ENCODE measurements around the gene SCCPDH. TPM values are rescaled to one million over a fixed set of nuclear protein-coding genes. Genes with fewer than 3 reads are reported as not detected.

Gene SCCPDH
- total and polyA plus RNA-seq, 9 of the 15 experiments (the other 6 are each of a cell fraction or from before 2014, with no cell fraction given): 7.0 to 61.9 (median 38.3) TPM

DNA sequence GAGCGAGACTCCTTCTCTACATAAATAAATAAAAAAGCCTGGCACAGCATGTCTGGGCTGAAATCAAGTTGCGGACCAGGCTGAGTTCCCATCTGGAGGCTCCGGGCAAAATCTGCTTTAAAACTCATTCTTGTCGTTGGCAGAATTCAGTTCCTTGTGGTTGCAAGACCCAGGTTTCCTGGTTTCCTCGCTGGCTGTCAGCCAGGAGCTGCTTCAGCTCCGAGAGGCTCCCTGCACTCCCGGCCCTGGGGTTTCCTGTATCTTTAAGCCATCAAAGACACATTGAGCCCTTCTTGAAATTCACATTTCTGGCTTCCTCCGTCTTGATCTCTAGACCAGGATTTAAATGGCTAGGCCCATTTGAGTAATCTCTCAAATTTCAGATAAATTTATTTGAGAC lies 20.6 kb upstream of the SCCPDH start (continued):
- TF ChIP-seq CHD4 (IDR thresholded peaks at IDR 0.05; ENCODE audit: insufficient read depth, insufficient replicate concordance, low read depth, low read length, poor library complexity, severe bottlenecking): no peak

- H2AFZ ChIP-seq (ENCODE audit: low read depth, low read length): no peak overlapping the region
- H3K4me2 ChIP-seq (ENCODE audit: insufficient read depth, low read length): no peak overlapping the region
- H3K4me1 ChIP-seq (replicated peaks in 1 of 2; ENCODE audit: control insufficient read depth in 2 of 2, insufficient read depth in 2 of 2, low read length in 2 of 2): no peaks in the 10 kb centered on the region
- POLR2A ChIA-PET: interaction anchor here (0.6 kb wide), 1 partner anchor 240 kb away, joined by 3 read pairs; no protein-coding TSS in a partner anchor
- no peak for ATAC-seq
- no peaks in the 10 kb centered on the region for H3K79me2 ChIP-seq (ENCODE audit: control insufficient read depth, insufficient read depth, low read length)
- no peak overlapping the region for H3K27ac ChIP-seq (ENCODE audit: extremely low read depth, low read depth, low read length)
- TF ChIP-seq ZNF124 (CRISPR knock-in tag; IDR thresholded peaks at IDR 0.05) (no peak), ARID2 (IDR thresholded peaks at IDR 0.05) (no peak), MCM7 (IDR thresholded peaks at IDR 0.05) (no peak), SRSF7 (optimal IDR thresholded peaks at IDR 0.05; ENCODE audit: low read depth, low read length) (no peak), ZNF639 (CRISPR knock-in tag; conservative IDR thresholded peaks at IDR 0.05 in 1 of 2, IDR thresholded peaks at IDR 0.05 in 1 of 2) (no peak)
- no peaks in the 10 kb centered on the region for H3K9me1 ChIP-seq (ENCODE audit: control insufficient read depth, insufficient read depth, low read length)
- H3K9me3 ChIP-seq (replicated peaks; ENCODE audit: control insufficient read depth, insufficient read depth, low read depth, low read length): no peaks in the 10 kb centered on the region
- FAIRE-seq: no peak
- WGBS (ENCODE audit: insufficient coverage, low coverage, missing lambda C conversion rate): 15% methylated on average over 3 of the region's 3 CpGs
- no peak overlapping the region for H3K4me3 ChIP-seq
- no peaks in the 10 kb centered on the region for H4K20me1 ChIP-seq (replicated peaks; ENCODE audit: control insufficient read depth, insufficient read depth, low read length)
- CTCF ChIA-PET (ENCODE audit: low intra/inter-chr PET ratio): no interaction called here
- in situ Hi-C loops (cut with MboI) (no loop called here), intact Hi-C loops (cut with micrococcal nuclease) (no loop called here)
- BruUV-seq (replicated peaks): no TSS peak
- no peaks in the 10 kb centered on the region for H3K36me3 ChIP-seq (ENCODE audit: control insufficient read depth, insufficient read depth, low read length)
- no peaks in the 10 kb centered on the region for H3K27me3 ChIP-seq (ENCODE audit: control insufficient read depth in 2 of 2, insufficient read depth in 2 of 2, low read length in 2 of 2)
- H3K9ac ChIP-seq (ENCODE audit: insufficient read depth in 1 of 2, low read depth in 2 of 2, low read length in 2 of 2): no peak overlapping the region
- no peak for DNase-seq (ENCODE audit: extremely low read depth in 1 of 4, low spot score in 3 of 4)
Measured at GRCh38 chr1:246705368-246705767, 18.8 kb upstream of the SCCPDH start.
